Uterus (tissue), 2 donors: ENCODE results near the gene SYT13.

Source experiments
- POLR2A ChIP-seq, 2 donors: fragments of 450-650 bp; IDR thresholded peaks; one replicate each; pipeline ENCODE4 v1.6.1; 2016; ENCODE audit warnings: antibody characterized with exemption in 2 of 2, mild to moderate bottlenecking in 1 of 2, moderate library complexity in 1 of 2
- TF ChIP-seq, protein P1 (sequence below), 4 experiments: fragments of 200-600 bp in 2 of 4; fragments of 450-650 bp in 2 of 4; sonication (generic) in 2 of 4; IDR thresholded peaks; one replicate each; pipeline ENCODE4 v1.5.1; 2016 to 2019; ENCODE audit warnings: antibody characterized with exemption in 4 of 4, mild to moderate bottlenecking in 2 of 4, moderate library complexity in 1 of 4

DNA sequence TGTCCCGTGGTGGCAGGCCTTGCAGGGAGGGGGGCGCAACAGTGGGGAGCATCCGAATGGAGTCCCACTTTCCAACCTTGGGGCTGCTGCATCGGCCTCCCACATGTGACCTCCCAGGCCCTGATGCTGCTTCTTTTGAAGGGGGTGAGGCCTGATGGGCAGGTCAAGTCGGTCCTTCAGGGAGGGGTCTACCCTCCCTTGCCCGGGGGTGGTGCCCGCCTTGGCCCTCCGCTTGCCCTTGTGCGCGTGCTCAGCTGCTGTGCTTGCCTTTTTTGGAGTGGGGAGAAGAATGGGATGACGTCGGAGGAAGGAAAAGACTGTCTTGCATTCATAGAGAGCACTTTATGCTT lies 72.8 kb downstream of the SYT13 start:
- TF ChIP-seq, protein P1, sequence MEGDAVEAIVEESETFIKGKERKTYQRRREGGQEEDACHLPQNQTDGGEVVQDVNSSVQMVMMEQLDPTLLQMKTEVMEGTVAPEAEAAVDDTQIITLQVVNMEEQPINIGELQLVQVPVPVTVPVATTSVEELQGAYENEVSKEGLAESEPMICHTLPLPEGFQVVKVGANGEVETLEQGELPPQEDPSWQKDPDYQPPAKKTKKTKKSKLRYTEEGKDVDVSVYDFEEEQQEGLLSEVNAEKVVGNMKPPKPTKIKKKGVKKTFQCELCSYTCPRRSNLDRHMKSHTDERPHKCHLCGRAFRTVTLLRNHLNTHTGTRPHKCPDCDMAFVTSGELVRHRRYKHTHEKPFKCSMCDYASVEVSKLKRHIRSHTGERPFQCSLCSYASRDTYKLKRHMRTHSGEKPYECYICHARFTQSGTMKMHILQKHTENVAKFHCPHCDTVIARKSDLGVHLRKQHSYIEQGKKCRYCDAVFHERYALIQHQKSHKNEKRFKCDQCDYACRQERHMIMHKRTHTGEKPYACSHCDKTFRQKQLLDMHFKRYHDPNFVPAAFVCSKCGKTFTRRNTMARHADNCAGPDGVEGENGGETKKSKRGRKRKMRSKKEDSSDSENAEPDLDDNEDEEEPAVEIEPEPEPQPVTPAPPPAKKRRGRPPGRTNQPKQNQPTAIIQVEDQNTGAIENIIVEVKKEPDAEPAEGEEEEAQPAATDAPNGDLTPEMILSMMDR (IDR thresholded peaks at IDR 0.05), result peak in 1 of 4 experiments; percentile 0
- TF ChIP-seq POLR2A (IDR thresholded peaks at IDR 0.05), result no peak
